Left lobe of liver (tissue), 2 donors: ENCODE data around the gene UBE2J1. TPM values are rescaled to one million over a fixed set of nuclear protein-coding genes. Genes with fewer than 3 reads are reported as not detected.
"Not testable (repeated sequence)": the region's sequence is repeated elsewhere in the genome, so short reads cannot be mapped to it uniquely, and the experiment has no call there.

Experiments used
- ATAC-seq: fragments of 200-7000 bp; cut with Tn5 transposase; one replicate; pipeline ENCODE4 v1.9.1; 2020; ENCODE audit warnings: mild to moderate bottlenecking, moderate library complexity
- DNase-seq: peaks from one replicate; pipeline ENCODE4 v3.0.0-alpha.2; 2020; ENCODE audit warnings: low spot score
- total RNA-seq: library from RNA; stranded (reverse); gene quantifications from one replicate; pipeline ENCODE4 v1.2.1, GENCODE V29; 2021
- donor health status: DM: no; HTN: no; CAD: no; lungs with moderate emphysema.
- donor health status: DM: no; HTN: yes; CAD: no.

Gene UBE2J1
- total RNA-seq, 1 donor from 2014 or later, result 16.0 TPM

DNA sequence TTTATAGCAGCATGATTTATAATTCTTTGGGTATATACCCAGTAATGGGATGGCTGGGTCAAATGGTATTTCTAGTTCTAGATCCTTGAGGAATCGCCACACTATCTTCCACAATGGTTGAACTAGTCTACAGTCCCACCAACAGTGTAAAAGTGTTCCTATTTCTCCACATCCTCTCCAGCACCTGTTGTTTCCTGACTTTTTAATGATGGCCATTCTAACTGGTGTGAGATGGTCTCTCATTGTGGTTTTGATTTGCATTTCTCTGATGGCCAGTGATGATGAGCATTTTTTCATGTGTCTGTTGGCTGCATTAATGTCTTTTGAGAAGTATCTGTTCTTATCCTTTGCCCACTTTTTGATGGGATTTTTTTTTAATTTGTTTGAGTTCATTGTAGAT is 57.4 kb downstream of the UBE2J1 start:
- not testable (repeated sequence) for DNase-seq, ATAC-seq

GRCh38 chr6:89291256-89291819 is 61.2 kb downstream of the UBE2J1 start:
- DNase-seq (peak; percentile 35), ATAC-seq (no peak)

DNA sequence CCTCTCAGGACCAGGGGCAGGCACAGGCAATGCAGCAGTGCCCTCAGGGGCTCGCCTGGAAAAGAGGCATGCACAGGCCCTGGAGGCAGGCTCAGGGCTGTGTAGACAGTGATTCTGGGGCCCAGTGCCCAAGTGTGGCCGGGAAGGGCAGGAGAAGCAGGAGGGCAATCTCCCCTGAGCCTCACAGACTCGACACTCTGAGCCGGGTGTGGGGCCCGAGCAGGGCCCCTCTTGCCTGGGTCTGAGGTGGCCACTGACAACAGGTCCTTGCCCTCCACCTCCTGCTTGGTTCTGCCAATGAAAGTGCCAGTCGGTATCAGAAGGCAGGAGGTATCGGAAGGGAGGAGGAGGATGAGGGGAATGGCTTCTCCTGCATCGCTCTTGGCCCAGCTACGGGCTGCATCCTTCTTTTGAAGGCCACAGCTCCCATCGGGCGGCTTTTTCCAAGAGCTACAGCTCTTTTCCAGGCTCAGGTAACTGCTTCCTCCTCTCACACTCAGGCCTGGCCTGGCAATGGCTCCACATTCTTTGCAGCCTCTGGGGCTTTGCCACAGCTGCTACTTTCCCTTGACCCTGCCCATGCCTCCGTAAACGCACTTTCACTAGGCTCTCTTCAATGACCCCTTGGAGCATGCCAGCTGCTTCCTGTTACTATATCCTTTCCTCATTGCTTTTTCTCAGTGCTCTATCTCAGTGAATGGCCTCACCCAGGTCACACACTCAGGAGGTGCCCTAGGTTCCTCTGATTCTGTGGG is 61.9 kb downstream of the UBE2J1 start:
- ATAC-seq, result no peak
- peak; percentile 30 for DNase-seq

- DNase-seq (no peak), ATAC-seq (no peak)
These were observed 62.8 kb downstream of the UBE2J1 start for GRCh38 chr6:89289710-89290109.

- ATAC-seq, result no peak
- DNase-seq, result peak; percentile 30
These were observed 65.0 kb downstream of the UBE2J1 start for GRCh38 chr6:89287351-89288028.

GRCh38 chr6:89286516-89286915 is 66.0 kb downstream of the UBE2J1 start:
- DNase-seq, result peak; percentile 12

GRCh38 chr6:89284963-89285735 is 67.4 kb downstream of the UBE2J1 start:
- ATAC-seq (no peak), DNase-seq (peak; percentile 33)

More at GRCh38 chr6:89286516-89286915, 66.0 kb downstream of the UBE2J1 start:
- no peak for ATAC-seq

- ATAC-seq, result no peak
- peak; percentile 0 for DNase-seq
These were observed 68.4 kb downstream of the UBE2J1 start for GRCh38 chr6:89284081-89284480.

- DNase-seq (peak; percentile 30), ATAC-seq (no peak)
These were observed 69.8 kb downstream of the UBE2J1 start for GRCh38 chr6:89282749-89283148.

- ATAC-seq, result peak; percentile 45
- DNase-seq, result peak; percentile 35
These were observed 70.7 kb downstream of the UBE2J1 start for GRCh38 chr6:89281779-89282246.

DNA sequence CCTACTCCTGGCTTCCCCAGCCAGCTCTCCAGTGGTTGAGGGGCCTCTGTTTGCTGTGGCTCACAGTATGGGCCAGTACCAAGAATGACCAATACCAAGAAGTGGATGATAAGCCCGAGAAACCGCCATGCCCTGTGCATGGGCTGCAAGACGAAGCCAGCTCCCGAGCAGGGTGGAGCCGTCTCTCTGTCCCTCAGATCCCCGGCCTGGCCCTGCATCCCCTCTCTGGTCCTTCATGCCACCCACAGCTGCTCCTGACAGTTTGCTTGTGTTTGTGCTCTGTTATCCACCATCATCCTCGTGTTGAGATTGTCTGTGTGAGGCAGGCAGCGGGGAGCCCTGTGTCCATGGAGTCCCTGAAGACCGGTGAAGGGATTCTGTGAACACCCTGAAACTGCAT is 73.6 kb downstream of the UBE2J1 start:
- ATAC-seq (no peak), DNase-seq (peak; percentile 28)

Other genes starting within 250 kb of the UBE2J1 start
- gene SRSF12, start 234.7 kb downstream of the UBE2J1 start, total RNA-seq, result 0.10 TPM
- 2.1 TPM for gene PM20D2, start 206.7 kb downstream of the UBE2J1 start, total RNA-seq
- gene GABRR1, start 135.4 kb downstream of the UBE2J1 start, total RNA-seq, result not detected
- gene GABRR2, start 37.4 kb downstream of the UBE2J1 start, total RNA-seq, result 0.58 TPM
- 7.9 TPM for gene RRAGD, start 59.6 kb upstream of the UBE2J1 start, total RNA-seq
- 7.1 TPM for gene ANKRD6, start 80.4 kb upstream of the UBE2J1 start, total RNA-seq